Heart right ventricle (tissue), 16 donors: Measurements from ENCODE around the gene MAZ. TPM values are rescaled to one million over a fixed set of nuclear protein-coding genes. Genes with fewer than 3 reads are reported as not detected.

ENCODE experiments used
- ATAC-seq, 8 donors: fragments of 200-7000 bp; cut with Tn5 transposase; one replicate each; pipeline ENCODE4 v1.9.1; 2020; ENCODE audit warnings: mild to moderate bottlenecking in 8 of 8, moderate library complexity in 8 of 8, moderate number of reproducible peaks in 1 of 8
- DNase-seq, 2 donors: peaks; one replicate each; pipeline ENCODE4 v3.0.0-alpha.2; 2020
- H3K27ac ChIP-seq, 10 donors: fragments of 200-600 bp; sonication (generic) in 2 of 10; one replicate each; pipeline versions ENCODE4 v1.5.0 to v1.8.0; 2020 to 2022; ENCODE audit warnings: mild to moderate bottlenecking in 3 of 10
- H3K27me3 ChIP-seq, 7 donors: fragments of 200-600 bp; one replicate each; pipeline ENCODE4 v1.8.0; 2021 to 2022; ENCODE audit warnings: mild to moderate bottlenecking in 2 of 7
- H3K36me3 ChIP-seq, 9 donors: fragments of 200-600 bp; sonication (generic) in 1 of 9; one replicate each; pipeline versions ENCODE4 v1.5.0 to v1.8.0; 2020 to 2022; ENCODE audit warnings: mild to moderate bottlenecking in 2 of 9
- H3K4me1 ChIP-seq, 9 donors: fragments of 200-600 bp; sonication (generic) in 1 of 9; one replicate each; pipeline versions ENCODE4 v1.5.0 to v1.8.0; 2020 to 2022; ENCODE audit warnings: mild to moderate bottlenecking in 4 of 9
- H3K4me3 ChIP-seq, 10 donors: fragments of 200-600 bp; sonication (generic) in 2 of 10; one replicate each; pipeline versions ENCODE4 v1.5.0 to v1.8.0; 2020 to 2022; ENCODE audit warnings: mild to moderate bottlenecking in 7 of 10, moderate library complexity in 2 of 10
- H3K9me3 ChIP-seq, 11 donors: fragments of 200-600 bp in 10 of 11; sonication (generic) in 2 of 11; one replicate each; pipeline versions ENCODE4 v1.5.0 to v1.8.0; 2013 to 2022; ENCODE audit warnings: mild to moderate bottlenecking in 2 of 11, control low read depth in 1 of 11, moderate library complexity in 1 of 11
- WGBS, 2 donors: extraction: QIAGEN DNeasy Blood & Tissue Kit; methylation state at CpG; one replicate each; pipeline ENCODE4 v1.1.7; 2013; ENCODE audit warnings: inconsistent platforms in 1 of 2; 5-methylcytosine and 5-hydroxymethylcytosine counted together
- intact Hi-C, 10 donors: fragments of 100-400 bp; cut with DNase I; formaldehyde crosslinking; loops; one replicate each; pipeline versions ENCODE4 v1.11.1 to v1.14.2; 2022
- polyA plus RNA-seq, 2 donors: library from polyadenylated mRNA; stranded (reverse); fragments of 200-250 nt; gene quantifications; one replicate each; pipeline ENCODE4 v1.2.3, GENCODE V29; 2013
- total RNA-seq, 10 donors: library from RNA; stranded (reverse); fragmentation: NEBNext Ultra II Directional in 3 of 10; extraction: Animal tissue kit (Norgen Biotek cat#: 25700) in 3 of 10; gene quantifications; one replicate each; pipeline versions ENCODE4 v1.2.1 to v1.2.4, GENCODE V29; 2021 to 2023
- TF ChIP-seq, protein P1 (sequence below), 9 donors: fragments of 200-600 bp; sonication (generic) in 2 of 9; IDR thresholded peaks; one replicate each; pipeline versions ENCODE4 v1.5.0 to v1.8.0; 2021 to 2022; ENCODE audit warnings: antibody characterized with exemption in 9 of 9, mild to moderate bottlenecking in 5 of 9, moderate library complexity in 1 of 9
- donor health status: Arrhythmogenic right ventricular cardiomyopathy.
- donor health status: ischemic (EF 13 %, LVEDD 7.1; RV severe dilation, severe dysfunction).
- donor health status: healthy with polysubstance abuse.
- donor health status: DM: no; HTN: yes; CAD: no.
- donor health status: DM: no; HTN: no; CAD: no.
- donor health status: ischemic (EF 25% LVEDD 6.9; RV normal size, moderate dysfunction).
- donor health status: ischemic (EF 25% LVEDD 5.7; RV mildly dilated, moderate dysfunction).
- donor health status: healthy.
- donor health status: DM: yes; HTN: yes; CAD: no.
- donor health status: Ischemic cardiomyopathy.
- donor health status: ischemic (EF 35%, LVEDD 5.7; RV mildly dilated, moderate dysfunction).
- donor health status: nonischemic (EF 11% LVEDD 7.7; RV severe dilation, severe dysfunction).
- donor health status: DM: yes; HTN: yes; CAD: no.
- donor health status: PGD.
- donor health status: ischemic (EF 29% LVEDD 5.4; RV normal size, mild dysfunction).
- donor health status: nonischemic (EF 23%, LVEDD 6.1; RV moderate dilation, normal function).

Gene MAZ
- total and polyA plus RNA-seq, 12 donors, result 44.2 to 115 (median 66.3) TPM

DNA sequence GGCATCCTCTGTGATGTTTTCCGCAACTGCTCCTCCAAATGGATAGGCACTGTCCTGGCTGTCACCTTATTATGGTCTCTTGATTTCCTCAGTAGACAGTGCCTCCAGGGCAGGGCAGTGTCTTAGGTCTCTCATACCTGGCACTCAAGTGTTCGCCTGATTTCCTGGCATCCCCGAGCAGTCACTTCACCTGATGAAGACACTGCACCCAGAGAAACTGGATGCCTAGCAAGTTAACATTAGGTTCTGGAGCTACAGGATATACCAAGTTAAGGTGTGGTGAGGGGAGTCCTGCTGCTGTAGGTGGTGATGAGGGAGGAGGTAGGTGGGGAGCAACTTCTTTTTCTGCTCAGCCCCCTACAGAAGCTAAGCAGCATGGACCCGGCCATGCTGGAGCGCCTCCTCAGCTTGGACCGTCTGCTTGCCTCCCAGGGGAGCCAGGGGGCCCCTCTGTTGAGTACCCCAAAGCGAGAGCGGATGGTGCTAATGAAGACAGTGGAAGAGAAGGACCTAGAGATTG lies 3.9 kb upstream of the MAZ start:
- H3K9me3 ChIP-seq, result no peaks in the 10 kb centered on the region
- intact Hi-C loops, result loop anchor here in 1 of 10 donors (10.0 kb wide), 1 partner anchor 172 kb away; the partner anchor contains the start of gene TAOK2
- H3K27me3 ChIP-seq, result no peaks in the 10 kb centered on the region
- DNase-seq (no peak), ATAC-seq (no peak)
- H3K4me3 ChIP-seq, result no peak overlapping the region
- no peak overlapping the region for H3K27ac ChIP-seq
- peaks cover 0 to 52% (median 12%) of the 10 kb centered on the region in 9 donors for H3K36me3 ChIP-seq
- 98% methylated on average over 8 of the region's 8 CpGs for WGBS, 2 donors
- TF ChIP-seq, protein P1, sequence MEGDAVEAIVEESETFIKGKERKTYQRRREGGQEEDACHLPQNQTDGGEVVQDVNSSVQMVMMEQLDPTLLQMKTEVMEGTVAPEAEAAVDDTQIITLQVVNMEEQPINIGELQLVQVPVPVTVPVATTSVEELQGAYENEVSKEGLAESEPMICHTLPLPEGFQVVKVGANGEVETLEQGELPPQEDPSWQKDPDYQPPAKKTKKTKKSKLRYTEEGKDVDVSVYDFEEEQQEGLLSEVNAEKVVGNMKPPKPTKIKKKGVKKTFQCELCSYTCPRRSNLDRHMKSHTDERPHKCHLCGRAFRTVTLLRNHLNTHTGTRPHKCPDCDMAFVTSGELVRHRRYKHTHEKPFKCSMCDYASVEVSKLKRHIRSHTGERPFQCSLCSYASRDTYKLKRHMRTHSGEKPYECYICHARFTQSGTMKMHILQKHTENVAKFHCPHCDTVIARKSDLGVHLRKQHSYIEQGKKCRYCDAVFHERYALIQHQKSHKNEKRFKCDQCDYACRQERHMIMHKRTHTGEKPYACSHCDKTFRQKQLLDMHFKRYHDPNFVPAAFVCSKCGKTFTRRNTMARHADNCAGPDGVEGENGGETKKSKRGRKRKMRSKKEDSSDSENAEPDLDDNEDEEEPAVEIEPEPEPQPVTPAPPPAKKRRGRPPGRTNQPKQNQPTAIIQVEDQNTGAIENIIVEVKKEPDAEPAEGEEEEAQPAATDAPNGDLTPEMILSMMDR (IDR thresholded peaks at IDR 0.05), result no peak
- peaks cover 5 to 16% (median 13%) of the 10 kb centered on the region in 9 donors for H3K4me1 ChIP-seq

DNA sequence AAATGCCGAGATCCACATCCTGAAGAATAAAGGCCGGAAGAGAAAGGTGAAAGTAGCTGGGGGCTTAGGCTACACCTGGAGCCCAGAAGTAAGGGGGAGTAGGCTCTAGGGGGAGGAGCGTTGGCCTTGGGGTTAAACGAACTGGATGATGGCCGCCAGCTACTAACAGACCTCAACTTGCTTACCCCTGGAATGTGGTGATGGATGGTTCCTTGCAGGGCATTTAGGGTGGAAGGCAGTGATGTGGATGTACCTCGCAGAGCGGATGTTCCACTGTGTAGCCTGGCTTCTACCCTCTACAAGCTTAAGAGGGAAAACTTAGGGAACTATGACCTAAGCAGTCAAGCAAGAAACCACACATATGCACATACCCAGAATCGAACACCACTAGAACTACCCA lies 2.3 kb upstream of the MAZ start:
- no peak for DNase-seq
- 80 to 84% methylated on average over 8 of the region's 8 CpGs for WGBS, 2 donors

DNA sequence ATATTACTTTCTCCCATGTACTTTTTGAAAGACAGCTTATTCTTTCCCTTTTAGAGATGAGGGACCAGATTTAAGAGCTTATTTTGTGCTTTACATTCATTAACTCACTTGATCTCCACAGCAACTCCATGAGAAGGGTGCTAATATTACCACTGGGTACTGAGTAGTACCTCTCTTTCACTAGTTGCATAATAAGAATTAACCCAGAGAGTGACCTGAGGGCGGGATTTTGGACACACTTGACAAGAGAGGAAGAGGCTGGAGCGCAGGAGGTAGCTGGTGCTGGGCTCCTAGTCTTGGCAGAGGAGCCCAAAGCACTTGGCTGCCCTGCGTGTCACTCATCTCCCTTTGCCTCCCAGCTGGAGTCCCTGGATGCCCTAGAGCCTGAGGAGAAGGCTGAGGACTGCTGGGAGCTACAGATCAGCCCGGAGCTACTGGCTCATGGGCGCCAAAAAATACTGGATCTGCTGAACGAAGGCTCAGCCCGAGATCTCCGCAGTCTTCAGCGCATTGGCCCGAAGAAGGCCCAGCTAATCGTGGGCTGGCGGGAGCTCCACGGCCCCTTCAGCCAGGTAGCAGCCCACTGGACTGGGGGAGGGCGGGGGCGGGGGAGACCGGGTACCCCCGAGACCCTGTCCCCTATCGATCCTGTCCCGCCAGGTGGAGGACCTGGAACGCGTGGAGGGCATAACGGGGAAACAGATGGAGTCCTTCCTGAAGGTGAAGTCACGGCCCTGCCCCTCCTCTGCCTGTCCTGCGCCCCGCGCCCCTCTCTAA lies 1.7 kb upstream of the MAZ start:
- ATAC-seq, result peak; percentile 3 to 59 (median 43)
- Histone ChIP-seq H3K4me1 (peaks cover 18 to 38% (median 35%) of the 10 kb centered on the region in 9 donors), H3K9me3 (no peaks in the 10 kb centered on the region), H3K36me3 (peaks cover 0 to 43% (median 9%) of the 10 kb centered on the region in 9 donors), H3K4me3 (peak overlapping the region; percentile 65 to 99 (median 79)), H3K27me3 (no peaks in the 10 kb centered on the region), H3K27ac (peak overlapping the region; percentile 94 to 100 (median 97))
- TF ChIP-seq, protein P1 (IDR thresholded peaks at IDR 0.05), result no peak
- 2 to 5% methylated on average over 26 of the region's 26 CpGs for WGBS, 2 donors
- intact Hi-C loops, result loop anchor here in 3 of 10 donors (1.0 to 10.0 kb wide), 3 partner anchors 14 to 170 kb away; partner anchors contain the start of genes KIF22 (in 2 of the 3) and TAOK2 (in 1 of the 3)
- DNase-seq, result peak; percentile 61 to 64

More for the DNA sequence above, 2.3 kb upstream of the MAZ start:
- Histone ChIP-seq H3K36me3 (peaks cover 0 to 43% (median 12%) of the 10 kb centered on the region in 9 donors), H3K4me3 (peak overlapping the region in 5 of 10 donors; percentile 65 to 99 (median 76)), H3K4me1 (peaks cover 15 to 32% (median 28%) of the 10 kb centered on the region in 9 donors), H3K27me3 (no peaks in the 10 kb centered on the region), H3K9me3 (no peaks in the 10 kb centered on the region), H3K27ac (peak overlapping the region; percentile 94 to 100 (median 97))
- intact Hi-C loops, result loop anchor here in 2 of 10 donors (2.0 to 10.0 kb wide), 2 partner anchors 13 to 171 kb away; partner anchors contain the start of genes KIF22 (in 1 of the 2) and TAOK2 (in 1 of the 2)
- TF ChIP-seq, protein P1 (IDR thresholded peaks at IDR 0.05), result no peak
- ATAC-seq, result no peak
